ENCODE data around the gene CNGB1. TPM values are rescaled to one million over a fixed set of nuclear protein-coding genes. Genes with fewer than 3 reads are reported as not detected.

The CNGB1 gene
- polyA plus RNA-seq, 1 of the 3 experiments (the other 2 are of a cell fraction), result 0.05 TPM

DNA sequence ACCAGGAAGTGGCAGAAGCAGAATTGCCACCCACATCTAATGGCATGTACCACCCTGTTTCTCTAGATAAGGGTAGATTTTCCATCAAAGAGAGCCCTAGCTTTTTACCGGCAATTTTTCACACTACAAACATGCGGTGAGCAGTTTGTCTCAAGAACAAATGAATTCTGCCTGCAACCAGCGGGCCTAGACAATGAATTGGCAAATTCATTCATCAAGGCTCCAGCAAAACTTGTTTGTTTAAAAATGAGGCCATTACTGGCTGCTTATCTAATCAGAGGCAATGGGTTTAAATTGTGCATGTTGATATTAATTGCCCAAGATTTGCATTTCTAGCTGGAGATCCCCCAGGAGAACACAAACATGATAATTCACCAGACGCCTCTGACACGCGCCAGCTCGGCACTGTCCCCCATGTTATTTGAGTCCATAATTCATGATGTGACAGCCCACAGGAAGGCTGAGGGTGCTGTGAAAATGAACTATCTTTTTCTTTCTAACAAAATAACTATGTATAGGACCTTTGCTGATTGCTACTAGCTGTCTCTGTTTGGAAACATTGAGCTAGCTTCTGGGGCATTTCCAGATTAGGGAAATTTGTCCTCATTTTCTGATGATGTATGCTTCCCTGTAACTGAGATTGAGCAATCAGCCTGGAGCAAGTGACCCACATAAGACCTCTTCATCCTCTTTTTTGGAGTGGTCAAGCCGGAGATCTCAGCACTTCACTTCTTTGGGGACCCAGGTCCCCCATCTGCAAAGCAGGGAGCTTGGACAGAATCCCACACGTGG is 80.8 kb downstream of the CNGB1 start:
- Histone ChIP-seq H3F3A (replicated peaks; ENCODE audit: insufficient read depth) (no peaks in the 10 kb centered on the region), H3K9ac (no peak overlapping the region), H4K20me1 (ENCODE audit: insufficient read depth) (no peaks in the 10 kb centered on the region), H3K4me2 (no peak overlapping the region), H3K9me3 (no peaks in the 10 kb centered on the region), H3K4me3 (ENCODE audit: low read depth in 2 of 2, low read length in 1 of 2) (no peak overlapping the region), H3K4me1 (ENCODE audit: control insufficient read depth in 1 of 2, insufficient read depth in 2 of 2, low read depth in 1 of 2, low read length in 1 of 2) (peaks cover 8 to 10% of the 10 kb centered on the region in 2 experiments; a peak in 2 of 4 replicates), H3K79me2 (ENCODE audit: insufficient read depth) (no peaks in the 10 kb centered on the region), H3K27ac (ENCODE audit: low read depth in 2 of 2, low read length in 1 of 2) (no peak overlapping the region), H3K36me3 (replicated peaks in 1 of 2; ENCODE audit: control insufficient read depth in 1 of 2, insufficient read depth in 2 of 2, low read length in 1 of 2) (no peaks in the 10 kb centered on the region), H3K9me2 (no peaks in the 10 kb centered on the region), H3K27me3 (ENCODE audit: insufficient read depth) (peaks cover 5% of the 10 kb centered on the region; the same call in 1 of the 2 replicates), H2AFZ (ENCODE audit: low read depth) (no peak overlapping the region)
- POLR2A ChIA-PET, result no interaction called here
- WGBS (ENCODE audit: low lambda C conversion rate), result 66% methylated on average over 9 of the region's 9 CpGs
- TF ChIP-seq POLR2AphosphoS5 (IDR thresholded peaks at IDR 0.05; ENCODE audit: low read depth, low read length) (no peak), EP300 (IDR thresholded peaks at IDR 0.05; ENCODE audit: borderline replicate concordance in 1 of 2, low read depth in 1 of 2, low read length in 1 of 2) (no peak), RXRA (IDR thresholded peaks at IDR 0.05; ENCODE audit: borderline replicate concordance, low read depth) (no peak), FOXJ3 (CRISPR knock-in tag; IDR thresholded peaks at IDR 0.05) (no peak), TAF1 (IDR thresholded peaks at IDR 0.05; ENCODE audit: borderline replicate concordance, low read depth, low read length) (no peak), CHD2 (IDR thresholded peaks at IDR 0.05; ENCODE audit: low read length, partially characterized antibody) (no peak), TCF12 (IDR thresholded peaks at IDR 0.05) (no peak), FOXM1 (IDR thresholded peaks at IDR 0.05; ENCODE audit: low read depth) (no peak)
- TF ChIP-seq, protein P1, sequence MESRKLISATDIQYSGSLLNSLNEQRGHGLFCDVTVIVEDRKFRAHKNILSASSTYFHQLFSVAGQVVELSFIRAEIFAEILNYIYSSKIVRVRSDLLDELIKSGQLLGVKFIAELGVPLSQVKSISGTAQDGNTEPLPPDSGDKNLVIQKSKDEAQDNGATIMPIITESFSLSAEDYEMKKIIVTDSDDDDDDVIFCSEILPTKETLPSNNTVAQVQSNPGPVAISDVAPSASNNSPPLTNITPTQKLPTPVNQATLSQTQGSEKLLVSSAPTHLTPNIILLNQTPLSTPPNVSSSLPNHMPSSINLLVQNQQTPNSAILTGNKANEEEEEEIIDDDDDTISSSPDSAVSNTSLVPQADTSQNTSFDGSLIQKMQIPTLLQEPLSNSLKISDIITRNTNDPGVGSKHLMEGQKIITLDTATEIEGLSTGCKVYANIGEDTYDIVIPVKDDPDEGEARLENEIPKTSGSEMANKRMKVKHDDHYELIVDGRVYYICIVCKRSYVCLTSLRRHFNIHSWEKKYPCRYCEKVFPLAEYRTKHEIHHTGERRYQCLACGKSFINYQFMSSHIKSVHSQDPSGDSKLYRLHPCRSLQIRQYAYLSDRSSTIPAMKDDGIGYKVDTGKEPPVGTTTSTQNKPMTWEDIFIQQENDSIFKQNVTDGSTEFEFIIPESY (IDR thresholded peaks at IDR 0.05; ENCODE audit: borderline replicate concordance, low read depth), result no peak
- TF ChIP-seq, protein P2, sequence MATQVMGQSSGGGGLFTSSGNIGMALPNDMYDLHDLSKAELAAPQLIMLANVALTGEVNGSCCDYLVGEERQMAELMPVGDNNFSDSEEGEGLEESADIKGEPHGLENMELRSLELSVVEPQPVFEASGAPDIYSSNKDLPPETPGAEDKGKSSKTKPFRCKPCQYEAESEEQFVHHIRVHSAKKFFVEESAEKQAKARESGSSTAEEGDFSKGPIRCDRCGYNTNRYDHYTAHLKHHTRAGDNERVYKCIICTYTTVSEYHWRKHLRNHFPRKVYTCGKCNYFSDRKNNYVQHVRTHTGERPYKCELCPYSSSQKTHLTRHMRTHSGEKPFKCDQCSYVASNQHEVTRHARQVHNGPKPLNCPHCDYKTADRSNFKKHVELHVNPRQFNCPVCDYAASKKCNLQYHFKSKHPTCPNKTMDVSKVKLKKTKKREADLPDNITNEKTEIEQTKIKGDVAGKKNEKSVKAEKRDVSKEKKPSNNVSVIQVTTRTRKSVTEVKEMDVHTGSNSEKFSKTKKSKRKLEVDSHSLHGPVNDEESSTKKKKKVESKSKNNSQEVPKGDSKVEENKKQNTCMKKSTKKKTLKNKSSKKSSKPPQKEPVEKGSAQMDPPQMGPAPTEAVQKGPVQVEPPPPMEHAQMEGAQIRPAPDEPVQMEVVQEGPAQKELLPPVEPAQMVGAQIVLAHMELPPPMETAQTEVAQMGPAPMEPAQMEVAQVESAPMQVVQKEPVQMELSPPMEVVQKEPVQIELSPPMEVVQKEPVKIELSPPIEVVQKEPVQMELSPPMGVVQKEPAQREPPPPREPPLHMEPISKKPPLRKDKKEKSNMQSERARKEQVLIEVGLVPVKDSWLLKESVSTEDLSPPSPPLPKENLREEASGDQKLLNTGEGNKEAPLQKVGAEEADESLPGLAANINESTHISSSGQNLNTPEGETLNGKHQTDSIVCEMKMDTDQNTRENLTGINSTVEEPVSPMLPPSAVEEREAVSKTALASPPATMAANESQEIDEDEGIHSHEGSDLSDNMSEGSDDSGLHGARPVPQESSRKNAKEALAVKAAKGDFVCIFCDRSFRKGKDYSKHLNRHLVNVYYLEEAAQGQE (IDR thresholded peaks at IDR 0.05; ENCODE audit: low read depth, low read length), result no peak
- TF ChIP-seq, protein P3, sequence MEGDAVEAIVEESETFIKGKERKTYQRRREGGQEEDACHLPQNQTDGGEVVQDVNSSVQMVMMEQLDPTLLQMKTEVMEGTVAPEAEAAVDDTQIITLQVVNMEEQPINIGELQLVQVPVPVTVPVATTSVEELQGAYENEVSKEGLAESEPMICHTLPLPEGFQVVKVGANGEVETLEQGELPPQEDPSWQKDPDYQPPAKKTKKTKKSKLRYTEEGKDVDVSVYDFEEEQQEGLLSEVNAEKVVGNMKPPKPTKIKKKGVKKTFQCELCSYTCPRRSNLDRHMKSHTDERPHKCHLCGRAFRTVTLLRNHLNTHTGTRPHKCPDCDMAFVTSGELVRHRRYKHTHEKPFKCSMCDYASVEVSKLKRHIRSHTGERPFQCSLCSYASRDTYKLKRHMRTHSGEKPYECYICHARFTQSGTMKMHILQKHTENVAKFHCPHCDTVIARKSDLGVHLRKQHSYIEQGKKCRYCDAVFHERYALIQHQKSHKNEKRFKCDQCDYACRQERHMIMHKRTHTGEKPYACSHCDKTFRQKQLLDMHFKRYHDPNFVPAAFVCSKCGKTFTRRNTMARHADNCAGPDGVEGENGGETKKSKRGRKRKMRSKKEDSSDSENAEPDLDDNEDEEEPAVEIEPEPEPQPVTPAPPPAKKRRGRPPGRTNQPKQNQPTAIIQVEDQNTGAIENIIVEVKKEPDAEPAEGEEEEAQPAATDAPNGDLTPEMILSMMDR (IDR thresholded peaks at IDR 0.05), result no peak
- CTCF ChIA-PET, result interaction anchor here (0.5 to 7.1 kb wide), 11 partner anchors 9 to 773 kb away, joined by 3 to 51 read pairs (median 3); partner anchors contain the start of genes USB1 and ZNF319
- DNase-seq, result no peak

Measured in SK-N-SH (cell line).